Stimulated activated CD8-positive, alpha-beta memory T cell treated with anti-CD3 and anti-CD28 coated beads, Interleukin-12 subunit alpha, Interleukin-12 subunit beta, amount 100 ng/mL, for 4 hours (primary cell): ENCODE data around the gene PFDN1.

Experiments used
- DNase-seq: peaks from one replicate; pipeline ENCODE4 v3.0.0-alpha.2; 2020; ENCODE audit warnings: low read depth

Gene PFDN1

DNA sequence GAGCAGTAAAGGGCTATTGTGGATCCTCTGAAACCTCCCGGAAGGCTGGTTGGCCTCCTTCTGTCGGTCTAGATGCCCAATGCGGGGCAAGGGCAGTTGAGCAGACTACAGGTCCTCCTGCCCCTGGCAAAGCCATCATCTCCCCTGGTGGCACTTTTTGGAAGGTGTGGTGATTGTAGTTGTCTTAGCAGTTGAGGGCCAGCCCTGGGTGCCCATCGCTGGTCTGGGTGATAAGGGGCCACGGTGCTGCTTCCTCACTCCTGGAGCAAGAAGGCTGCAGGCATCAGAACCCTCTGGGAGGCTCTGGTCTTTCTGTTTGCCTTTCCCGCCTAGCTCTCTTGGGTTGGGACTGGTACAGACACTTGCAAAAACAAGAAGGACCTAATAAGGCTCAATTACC lies 64.1 kb downstream of the PFDN1 start:
- DNase-seq: no peak

DNA sequence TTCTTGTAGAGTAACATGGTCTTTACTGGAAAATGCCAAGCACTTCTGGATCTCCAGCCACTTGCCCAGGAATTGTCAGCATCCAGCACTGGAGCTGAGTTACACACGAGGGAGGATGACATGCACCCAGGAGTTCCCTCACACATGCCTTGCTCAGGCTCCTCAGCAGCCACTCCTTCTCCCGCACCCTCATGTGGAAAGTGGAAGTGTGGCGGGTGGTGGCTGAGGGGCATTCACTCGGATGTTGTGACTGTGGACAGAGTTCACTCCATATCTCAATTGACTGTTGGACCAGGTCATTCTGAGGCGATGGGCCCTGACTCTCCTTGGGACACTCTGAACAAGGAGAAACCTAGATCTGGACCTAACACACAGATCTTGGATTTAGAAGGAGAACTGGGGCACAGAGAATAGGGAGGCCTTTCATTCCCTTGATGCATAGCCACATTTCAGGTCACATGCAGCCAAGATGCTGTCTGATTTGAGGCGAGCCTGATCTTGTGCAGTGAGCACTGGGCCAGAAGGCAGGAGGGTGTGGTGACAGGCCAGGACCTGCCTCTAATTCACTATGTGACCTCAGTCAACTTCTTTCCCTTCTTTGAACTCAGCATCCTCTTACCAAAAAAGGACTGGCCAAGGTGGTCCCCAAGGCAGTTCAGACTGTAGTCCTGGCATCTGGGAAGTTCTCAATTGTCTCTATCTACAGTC lies 65.9 kb downstream of the PFDN1 start:
- no peak for DNase-seq

DNA sequence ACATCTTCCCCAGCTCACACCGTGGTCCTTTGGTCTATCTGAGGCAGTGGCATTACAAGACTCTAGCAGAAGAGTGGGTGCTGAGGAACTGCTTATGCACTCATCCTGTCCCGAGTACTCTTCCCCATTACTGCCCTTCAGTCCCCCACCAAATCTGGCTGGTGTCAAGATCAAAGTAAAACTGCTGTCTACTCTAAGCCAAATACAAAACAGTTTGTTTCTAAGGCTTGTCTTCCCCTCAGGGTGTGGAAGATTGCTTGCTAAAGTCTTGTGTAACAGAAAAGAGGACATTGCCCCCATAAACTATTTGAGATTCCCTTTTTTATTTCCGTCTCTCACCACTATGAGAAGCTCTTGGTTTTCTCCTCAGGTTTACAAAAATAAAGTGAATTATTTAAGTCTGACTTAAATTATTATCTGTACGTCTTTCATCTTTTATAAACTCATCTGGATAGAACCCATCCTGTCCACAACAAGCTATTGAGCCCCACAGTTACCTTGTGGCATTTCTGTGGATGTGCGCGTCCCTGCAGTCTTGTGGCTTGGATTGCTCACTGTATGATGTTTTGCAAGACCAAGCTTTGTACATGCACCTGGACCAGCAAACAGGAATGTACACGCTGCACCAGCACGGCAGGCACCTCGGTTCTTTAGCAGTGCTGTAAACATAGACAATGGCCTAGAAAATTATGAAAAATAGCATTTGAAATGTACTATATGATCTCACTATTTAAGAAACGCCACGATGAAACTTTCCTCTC lies 66.9 kb downstream of the PFDN1 start:
- DNase-seq: no peak

DNA sequence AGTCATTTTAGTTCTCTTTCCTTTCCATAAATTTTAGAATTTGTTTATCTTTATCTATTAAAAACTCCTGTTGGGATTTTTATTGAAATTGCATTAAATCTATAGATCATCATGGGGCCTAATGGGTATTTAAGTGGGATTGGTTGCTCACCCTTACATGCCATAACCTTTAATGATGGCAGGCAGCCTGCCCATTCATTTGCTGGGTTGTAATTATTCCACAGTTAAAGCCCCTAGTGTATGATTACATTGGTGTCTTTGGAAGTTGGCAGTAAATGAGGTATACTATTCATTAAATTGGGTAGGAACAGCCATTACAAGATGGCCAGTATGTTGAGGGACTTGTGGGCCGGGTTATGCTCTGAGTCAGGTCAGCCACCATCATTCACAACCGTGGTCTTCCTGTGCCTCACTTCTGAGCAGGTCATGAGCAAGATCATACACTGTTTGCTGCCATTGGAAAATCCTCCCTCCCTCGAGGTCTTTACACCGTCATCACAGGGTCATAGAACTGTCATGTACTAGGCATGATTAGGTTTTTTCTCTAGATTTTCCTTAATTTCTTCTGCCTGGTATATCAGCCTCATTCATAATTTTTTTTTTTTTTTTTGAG lies 68.4 kb downstream of the PFDN1 start:
- no peak for DNase-seq

DNA sequence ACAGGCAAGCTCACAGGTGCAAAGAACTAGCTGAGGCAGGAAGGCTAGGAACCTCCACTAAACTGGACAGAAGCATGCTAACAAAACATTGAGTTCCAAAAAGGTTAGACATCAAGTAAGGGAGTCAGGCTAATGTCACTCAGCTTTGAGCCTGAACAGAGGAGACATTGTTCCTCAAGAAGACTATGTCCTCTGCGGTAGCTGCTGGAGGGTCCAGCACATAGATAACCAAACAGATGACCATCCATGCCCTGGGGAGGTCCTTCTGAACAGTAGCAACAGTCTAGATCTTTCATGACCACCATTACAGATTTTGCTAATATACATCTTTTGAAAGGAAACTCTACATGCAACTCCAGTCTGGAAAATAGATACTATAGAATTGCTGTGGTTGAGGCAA lies 70.2 kb downstream of the PFDN1 start:
- no peak for DNase-seq

DNA sequence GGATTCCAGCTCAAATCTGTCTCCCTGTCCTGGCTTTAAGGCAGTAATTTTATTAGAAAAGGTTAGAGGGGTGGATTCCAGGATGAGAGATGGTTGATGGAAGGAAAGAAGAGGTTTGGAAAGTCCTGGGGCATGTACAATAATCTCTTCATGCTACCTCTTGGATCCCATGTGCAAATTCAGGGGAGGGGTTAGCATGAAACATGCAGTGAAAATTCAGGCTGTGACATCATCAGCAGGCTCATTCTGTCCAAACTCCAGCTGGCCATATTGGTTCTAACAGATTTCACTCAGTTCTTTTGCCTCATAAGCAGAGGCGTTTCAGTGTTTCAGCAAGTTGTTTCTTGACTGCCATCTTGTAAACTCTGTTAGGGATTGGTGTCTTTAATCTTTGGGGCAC lies 72.5 kb downstream of the PFDN1 start:
- DNase-seq: no peak

DNA sequence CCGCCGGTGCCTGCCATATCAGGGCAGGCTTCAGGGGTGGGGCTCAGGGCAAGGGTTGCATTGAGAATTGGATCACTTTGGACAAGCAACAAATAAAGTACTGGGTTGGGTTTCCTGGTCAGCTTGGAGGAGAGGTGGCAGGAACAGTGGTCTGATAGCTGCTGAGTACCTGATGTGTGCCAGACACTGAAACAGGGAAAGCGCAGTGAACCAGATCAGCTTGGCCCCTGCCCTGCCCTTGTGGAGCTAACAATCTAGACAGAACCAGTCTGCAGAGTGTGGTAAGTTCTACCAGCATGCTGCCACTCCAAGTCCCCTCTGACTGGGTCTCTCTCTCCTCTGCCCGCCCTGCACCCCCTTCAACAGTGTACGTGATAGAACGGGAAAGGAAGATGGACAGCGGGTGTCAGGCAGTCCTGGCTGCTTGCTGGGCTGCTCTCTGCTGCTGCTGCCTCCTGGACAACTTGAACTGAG lies 74.5 kb downstream of the PFDN1 start:
- no peak for DNase-seq

DNA sequence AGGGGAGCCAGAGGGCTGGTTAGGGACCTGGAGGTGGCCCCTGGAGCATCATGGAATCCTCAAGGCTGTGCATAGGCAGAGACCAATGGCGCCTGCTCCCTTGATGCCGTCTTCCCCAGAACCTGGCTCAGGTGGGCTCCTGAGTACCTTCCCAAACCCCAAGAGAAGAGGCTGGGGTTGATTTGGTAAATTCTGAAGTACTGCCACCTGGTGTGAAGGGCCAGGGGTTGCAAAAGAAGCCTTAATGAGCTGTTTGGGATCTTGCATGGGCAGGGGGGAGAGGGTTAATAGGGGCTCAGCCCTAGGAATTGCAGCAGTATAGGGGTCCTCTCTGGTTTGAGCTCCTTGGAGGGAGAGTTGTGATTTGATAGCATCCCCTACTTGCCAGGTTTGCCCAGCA lies 75.9 kb downstream of the PFDN1 start:
- DNase-seq: no peak

DNA sequence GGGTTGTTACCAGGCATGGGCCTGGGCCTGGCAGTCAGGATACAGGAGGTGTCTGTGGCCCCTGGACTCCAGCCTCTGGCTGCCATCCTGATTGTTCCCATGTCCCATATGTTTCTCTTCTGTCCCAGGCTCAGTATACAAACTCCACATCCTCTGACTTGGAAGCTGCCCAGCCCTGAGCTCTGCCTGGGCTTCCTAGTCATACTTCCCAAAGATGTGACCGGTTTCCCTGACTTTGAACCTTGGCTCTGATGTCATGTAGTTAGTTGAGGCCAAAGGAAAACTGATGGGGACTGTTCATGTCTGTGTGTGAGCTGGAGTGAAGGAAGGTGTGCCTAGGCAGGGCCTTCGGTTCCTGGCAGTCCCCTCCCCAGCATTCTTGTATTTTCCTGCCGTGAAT lies 77.5 kb downstream of the PFDN1 start:
- DNase-seq: no peak

DNA sequence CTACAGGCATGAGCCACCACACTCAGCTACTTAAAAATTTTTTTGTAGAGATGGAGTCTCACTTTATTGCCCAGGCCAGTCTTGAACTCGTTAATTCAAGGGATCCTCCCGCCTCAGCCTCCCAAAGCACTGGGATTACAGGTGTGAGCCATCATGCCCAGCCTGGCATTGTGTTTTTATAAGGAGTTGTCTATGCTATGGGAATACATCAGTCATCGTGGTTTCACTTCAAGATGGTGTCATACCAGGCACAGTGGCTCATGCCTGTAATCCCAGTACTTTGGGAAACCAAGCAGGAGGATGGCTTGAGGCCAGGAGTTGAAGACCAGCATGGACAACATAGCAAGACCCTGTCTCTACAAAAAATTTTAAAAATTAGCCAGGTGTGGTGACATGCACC lies 78.2 kb downstream of the PFDN1 start:
- no peak for DNase-seq

DNA sequence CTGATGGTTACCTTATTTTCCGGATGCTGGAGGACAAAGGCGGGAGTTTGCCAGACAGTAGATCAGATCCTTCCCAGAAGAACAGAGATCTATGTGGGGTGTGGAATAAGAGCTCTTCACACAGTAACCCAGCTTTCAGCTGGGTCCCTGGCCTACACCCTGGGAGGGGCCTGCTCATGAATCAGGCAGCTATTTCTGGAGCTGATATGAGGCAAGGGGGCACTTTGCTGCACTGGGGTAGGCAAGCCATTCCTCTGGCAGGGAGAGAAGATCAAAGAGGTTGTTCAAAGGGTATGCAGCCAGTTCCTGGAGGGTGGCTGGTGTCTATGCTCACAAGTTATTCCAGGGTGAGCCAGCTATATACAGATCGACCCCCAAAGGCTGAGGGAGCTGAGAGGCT lies 79.3 kb downstream of the PFDN1 start:
- DNase-seq: no peak

DNA sequence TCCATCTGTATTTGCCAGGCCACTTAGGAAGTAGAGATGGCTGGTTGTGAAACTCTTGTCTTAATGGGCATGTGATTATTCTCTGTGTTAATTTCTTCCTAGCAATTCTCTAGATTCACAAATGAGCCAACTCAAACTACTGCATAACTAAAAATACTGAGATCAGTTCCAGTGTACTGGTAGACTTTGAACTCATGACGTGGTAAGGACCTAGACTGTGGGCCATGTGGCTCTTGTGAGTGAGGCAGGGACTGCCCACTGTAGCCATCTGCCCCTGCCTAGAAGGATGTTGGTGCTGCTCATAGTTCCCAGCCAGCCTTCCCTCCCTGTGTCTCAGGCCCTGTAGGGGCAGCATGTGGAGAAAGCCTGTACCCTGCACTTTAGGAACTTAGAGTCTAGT lies 80.5 kb downstream of the PFDN1 start:
- DNase-seq: no peak

DNA sequence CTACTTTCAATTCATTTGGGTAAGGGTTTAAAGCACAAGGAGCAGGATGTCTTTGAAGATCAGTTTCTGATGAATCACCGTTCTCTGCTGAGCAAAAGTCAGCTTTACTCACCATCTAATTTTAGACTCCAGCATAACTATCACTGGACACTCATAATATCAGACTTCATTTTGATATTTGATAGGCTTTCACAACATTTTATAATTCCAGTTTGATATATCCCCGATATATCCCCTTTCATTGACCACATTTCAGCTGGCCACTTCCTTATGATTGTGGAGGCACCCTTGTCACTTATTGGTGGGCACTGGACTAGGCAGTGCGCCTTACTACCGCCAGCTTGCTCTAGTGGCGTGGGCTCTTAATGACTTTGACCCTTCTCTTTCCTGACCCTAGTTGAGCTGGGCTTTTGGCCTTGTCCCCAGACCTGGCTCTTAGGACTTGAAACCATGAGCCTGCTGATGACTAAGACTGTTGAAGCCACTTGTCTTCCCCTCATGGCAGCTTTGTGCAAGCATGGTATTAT lies 81.1 kb downstream of the PFDN1 start:
- DNase-seq: no peak

DNA sequence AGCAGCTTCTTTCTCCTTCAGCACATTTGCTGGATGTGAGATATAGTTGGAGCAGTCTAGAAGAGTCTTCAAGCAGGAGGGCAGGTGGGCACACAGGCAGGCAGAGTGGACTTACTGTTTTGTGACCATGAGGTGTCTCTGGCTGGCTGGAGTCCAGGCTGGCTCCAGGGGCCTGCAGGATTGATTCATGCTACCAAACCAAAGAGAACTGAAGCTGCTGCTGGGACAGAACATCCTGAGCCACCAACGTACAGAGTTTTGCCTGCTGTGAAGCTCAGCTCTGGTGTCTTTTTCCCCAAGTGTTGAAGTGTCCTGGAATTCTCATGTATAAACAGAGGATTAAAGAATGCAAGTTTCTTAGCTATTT lies 82.2 kb downstream of the PFDN1 start:
- no peak for DNase-seq

DNA sequence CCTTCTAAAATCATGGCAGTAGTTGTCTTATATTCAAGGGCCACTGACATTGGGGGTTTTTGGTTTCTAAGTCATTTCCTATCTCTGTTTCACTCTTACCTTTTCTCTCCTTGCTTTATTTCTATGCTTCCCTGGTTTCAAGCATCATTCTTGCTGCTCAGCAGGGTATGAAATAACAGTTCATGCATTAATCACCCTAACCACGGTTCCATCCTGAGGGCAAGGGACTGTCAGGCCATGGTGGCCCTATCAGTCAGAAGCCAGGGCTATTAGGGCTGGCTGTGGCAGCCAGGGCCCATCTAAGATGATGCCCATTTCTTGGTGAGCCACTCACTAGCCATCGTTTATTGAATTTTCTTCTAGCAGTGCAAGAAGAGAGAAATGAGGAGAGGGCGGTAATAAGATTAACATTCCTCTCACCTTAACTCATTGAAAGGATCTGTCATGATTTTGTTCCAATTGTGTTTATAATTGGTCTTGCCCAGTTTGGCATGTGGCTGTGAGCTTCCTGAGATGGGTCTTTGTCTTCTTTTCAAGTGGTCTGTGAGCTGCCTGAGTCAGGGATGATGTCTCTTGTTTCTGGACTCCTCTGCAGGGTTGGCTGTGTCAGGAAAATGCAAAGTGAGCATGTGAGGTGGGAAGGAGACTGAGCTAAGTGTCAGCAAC lies 82.7 kb downstream of the PFDN1 start:
- no peak for DNase-seq

DNA sequence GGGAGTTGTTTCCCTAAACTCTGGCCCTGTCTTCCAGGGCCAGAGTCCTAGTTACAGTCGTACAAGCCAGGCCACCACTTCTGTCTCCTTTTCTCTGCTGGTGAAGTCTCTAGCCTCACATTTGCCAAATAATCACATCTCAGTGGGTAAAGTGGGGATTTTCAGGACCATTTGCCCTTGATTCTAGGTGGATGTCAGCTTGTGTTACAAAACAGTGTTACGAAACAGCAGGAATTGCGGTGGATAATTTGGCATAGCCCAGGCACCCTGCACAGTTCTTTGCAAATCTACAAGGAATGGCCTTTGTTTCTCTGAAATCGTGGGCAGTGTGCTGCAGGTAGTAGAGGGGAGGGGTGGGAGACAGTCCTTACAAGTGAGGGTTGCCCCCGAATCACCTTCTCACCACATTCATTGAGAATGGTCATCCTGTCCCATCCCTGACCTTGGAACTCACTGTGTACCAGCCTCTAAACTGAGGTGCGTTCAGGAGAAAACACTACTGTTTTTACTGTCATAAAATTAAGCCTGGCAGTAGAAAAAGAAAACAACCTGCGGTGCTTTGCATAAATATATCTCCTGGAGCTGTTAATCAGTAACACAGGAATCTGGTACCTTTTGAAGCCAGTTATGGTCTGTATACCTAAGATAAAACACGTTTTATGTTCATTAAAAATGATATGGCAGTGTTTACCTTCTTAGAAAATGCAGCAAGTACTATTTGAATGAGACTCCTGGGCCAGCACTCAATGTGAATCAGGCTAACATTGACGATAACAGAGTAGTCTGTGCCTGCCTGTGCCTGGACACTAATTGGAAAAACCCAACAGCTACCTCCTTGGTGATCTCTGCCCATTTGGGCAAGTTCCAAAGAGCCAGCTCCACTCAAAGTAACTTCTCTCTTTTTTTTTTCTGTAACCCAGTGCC lies 83.6 kb downstream of the PFDN1 start:
- no peak for DNase-seq

DNA sequence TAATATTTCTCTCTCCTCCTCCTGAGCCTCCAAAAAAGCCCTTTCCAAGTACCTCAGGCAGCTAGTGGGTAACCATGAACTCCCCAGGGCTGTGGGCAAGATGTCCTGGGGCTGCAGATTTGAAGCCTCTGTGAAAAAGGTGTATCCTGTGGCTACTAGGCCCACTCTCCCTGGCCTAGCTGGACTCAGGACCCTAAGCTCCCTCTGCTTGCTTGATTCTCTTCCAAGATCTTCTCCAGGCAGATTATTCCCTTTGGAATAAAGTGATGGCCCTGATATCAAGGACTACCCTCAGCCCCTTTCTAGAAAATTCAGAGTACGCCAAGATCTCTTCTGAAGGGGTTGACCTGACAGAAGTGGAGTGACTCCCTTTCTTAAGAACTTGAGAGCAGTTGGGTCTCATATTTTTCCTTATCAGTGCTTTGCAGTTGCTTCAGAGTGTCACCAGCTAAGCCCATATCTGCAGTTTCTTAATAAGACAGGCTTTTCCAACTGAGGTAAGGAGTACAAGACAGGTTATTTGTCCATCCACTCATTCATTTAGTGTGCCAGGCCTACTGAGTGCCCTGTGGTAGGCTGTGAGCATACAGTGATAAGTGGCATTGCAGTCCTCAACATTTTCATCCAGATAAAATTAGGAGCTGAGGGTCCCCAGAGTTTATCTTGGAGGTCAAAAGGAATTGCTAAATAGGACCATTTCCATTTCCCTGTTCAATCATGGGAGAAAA lies 85.4 kb downstream of the PFDN1 start:
- DNase-seq: no peak

DNA sequence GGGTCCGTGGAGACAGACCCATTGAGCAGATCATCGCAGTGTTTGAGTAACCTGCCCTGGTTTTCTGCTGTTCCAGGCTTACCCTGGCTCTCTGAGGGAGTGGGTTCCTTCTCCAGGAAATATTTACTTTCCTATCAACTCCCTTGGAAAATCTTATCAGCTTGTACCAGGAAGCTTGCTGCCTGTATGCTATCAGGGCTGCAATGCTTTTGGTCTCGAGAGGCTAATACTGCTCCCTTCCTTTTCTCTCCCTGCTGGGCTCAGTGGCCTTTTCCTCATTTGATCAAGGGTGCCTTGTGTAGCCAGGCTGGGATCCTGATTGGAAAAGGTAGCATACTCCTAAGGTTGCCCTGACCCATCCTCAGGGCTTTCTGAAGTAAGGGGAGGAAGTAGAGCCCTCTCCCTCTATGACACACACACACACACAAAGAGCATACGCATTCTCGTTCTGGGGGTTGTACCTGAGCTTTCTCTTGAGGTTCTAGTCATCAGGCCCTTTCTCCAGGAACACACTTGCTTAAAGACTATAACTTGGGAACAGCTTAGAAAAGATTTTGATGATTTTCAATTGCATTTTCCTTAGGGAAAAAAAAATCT lies 86.3 kb downstream of the PFDN1 start:
- DNase-seq: no peak

DNA sequence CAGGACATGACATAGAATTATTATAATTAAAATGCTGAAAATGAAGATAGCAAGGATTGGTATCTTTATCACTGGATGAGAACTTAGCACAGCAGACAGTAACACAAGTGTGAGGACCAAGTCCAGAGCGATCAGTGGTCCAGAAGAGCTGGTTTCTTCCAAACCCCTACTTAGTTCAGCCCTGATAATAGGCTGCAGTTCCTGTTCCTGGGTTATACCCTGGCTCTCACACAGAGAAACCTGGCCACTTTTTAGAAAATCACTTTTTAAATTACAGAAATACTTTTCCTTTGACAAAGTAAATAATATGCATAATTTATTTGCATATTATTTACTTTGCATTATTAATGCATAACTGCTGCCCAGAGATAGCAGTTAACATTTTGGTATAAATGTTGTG lies 87.6 kb downstream of the PFDN1 start:
- DNase-seq: no peak

DNA sequence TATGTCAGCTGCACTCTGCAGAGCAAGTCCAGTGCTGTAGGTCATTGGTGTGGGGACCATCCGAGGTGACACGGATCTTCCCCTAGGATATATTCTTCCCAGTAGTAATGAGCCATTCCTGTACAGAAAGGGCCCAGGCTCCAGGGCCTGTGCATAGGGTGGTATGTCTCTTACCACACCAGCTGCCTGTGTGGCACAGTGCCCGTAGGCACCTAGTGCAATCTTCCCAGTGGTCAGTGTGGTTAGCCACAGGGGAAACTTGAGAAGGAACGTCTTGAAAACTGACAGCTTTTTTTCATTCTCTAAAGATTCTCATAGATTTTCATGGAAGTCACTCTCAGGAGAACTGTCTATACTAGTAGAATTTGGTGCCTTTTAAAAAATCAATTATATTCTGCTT lies 88.1 kb downstream of the PFDN1 start:
- no peak for DNase-seq
